Activated CD4-positive, alpha-beta T cell treated with anti-CD3 and anti-CD28 coated beads for 48 hours (primary cell): ENCODE data around the gene FAM76B.
A peak's percentile ranks its signal among the peaks of the same experiment; 100 is the strongest.

Source experiments
- DNase-seq: peaks from one replicate; pipeline ENCODE4 v3.0.0-alpha.2; 2020

The FAM76B gene

DNA sequence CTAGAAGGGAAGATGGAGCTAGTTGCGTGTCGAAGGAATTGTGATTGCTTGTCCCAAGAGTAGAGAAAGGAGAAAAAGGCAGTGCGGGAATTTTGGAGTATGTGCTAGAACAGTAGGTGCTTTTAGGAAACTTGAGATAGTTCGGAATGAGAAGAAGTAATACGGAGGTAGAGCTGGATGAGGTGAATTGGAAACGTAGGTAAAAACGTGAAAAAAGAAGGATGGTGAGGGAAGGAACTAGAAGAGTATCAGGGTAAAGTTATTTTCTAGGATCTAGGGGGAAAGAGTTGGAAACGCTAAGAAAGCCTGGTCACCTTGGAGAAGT lies 2.1 kb upstream of the FAM76B start:
- DNase-seq, result no peak

GRCh38 chr11:95790933-95791708 lies 1.5 kb upstream of the FAM76B start:
- peak; percentile 75 for DNase-seq

GRCh38 chr11:95790123-95790932 lies 746 bp upstream of the FAM76B start, which contains the start of gene CEP57:
Gene CEP57 (plus strand): TSS chr11:95790498. CDS start chr11:95790699, 201 bp downstream.
- peak; percentile 97 for DNase-seq

GRCh38 chr11:95788921-95789505 lies 569 bp downstream of the FAM76B start:
- DNase-seq, result peak; percentile 46

DNA sequence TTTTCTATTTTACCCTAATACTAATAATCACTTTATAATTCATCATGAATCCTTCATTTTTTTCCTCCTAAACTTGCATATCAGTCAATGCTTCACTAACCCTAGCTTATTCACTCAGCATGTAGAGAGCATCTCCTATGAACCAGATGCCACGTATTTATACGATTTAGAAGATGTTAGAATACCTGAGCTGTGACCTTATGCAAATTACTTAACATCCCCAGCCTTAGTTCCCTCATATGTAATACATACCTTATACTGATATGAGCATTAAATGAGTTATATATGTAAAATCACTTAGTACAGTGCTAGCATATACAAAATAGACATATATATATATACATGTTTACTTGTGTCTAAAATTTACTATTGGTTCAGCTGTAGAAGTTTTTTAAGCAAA lies 9.0 kb downstream of the FAM76B start:
- no peak for DNase-seq

DNA sequence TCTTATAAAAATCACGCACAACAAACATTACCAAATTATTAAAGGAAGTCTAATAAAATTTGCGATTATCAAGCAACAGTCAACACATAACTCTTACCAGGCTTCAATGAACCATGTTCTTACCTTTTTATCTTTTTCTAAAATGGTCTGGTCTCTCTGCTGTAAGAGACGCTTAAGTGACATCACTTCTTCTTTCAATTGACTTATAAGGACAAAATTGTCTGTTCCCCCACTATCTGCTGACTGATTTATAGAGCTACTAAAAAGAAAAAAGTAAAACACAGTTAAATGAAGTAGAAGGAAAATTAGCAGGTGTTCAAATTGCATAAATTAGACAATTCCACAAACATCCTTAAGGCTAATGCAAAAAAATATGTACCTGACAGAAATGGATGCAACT lies 10.9 kb downstream of the FAM76B start:
- no peak for DNase-seq

DNA sequence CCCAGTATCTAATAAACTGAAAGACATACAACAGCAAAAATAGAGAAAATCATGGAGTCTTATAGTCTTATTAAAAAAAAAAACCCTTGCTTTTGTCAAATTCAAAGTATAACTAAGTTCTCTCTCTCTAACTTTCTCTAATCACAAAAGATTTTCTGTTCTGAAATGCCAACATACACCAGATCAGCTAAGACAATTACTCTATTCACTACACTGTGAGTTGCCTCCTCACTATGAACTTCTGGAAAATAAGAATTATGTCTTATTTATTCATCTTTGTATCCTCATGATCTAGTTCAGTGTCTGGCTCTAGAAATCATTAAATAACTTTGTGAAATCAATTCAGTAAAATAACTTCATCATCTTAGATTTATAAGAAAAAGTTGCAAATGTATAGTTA lies 12.7 kb downstream of the FAM76B start:
- DNase-seq, result no peak

- no peak for DNase-seq
These were observed 21.1 kb downstream of the FAM76B start for GRCh38 chr11:95768521-95768920.

DNA sequence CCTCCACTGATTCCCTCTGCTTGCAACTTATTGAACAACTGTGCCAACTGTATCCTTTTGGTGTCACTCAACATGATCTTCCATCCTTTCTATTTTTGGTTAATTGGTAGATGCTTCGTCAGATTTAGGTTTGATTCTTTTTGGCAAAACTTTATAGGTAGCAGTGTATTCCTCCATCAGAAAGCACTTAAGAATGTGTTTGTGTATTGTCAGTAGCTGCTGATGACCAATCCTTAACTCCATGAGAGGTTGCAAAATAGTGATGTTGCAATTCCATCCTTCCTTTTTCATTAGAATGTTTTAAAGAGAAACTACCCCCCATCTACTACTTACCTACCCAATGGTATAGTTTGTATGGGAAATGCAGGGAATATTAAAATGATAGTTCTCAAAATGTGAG lies 22.1 kb downstream of the FAM76B start:
- no peak for DNase-seq

GRCh38 chr11:95766701-95767100 lies 22.9 kb downstream of the FAM76B start:
- DNase-seq, result no peak

DNA sequence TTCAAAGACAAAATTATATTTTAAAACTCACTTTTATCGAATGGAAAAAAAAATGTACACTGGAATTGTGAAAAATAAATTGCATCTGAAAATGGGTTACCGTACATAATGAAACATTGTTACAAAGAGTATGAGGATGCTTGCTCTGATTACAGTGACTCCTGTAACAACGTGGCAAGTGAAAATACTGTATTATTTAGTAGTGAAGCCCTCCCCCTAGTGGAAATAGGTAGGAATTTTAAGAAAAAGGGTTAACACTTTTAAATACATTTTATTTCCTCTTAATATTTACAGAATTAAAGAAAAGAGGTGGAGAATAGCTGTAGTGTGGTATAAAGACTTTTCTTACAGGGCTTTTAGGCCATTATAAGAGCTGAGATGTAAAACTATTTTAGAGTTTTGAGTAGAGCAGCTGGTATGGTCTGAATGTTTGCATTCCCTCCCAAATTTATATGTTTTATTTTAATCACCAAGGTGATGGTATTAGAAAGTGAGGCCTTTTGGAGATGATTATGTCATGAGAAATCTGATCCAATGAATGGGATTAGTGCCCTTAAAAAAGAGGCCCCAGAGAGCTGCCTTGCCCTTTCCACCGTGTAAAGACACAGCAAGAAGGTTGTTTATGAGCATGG lies 25.2 kb downstream of the FAM76B start:
- no peak for DNase-seq

GRCh38 chr11:95762534-95762933 lies 27.0 kb downstream of the FAM76B start:
- DNase-seq, result no peak

DNA sequence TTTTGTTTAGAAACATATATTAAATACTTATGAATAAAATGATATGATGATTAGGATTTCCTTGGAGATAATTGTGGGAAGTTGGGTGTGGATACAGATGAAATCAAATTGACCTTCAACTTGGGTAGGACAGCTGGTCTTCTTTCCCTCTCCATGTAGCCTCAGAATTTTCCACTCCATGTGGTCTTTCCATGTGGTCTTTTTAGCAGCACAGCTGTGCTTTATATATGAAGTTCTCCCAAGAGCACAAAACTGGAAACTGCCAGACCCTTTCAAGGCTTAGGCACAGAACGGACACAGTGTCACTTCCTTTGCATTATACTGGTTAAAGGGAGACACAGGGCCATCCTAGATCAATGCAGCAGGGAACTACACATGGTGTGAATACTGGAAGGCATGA lies 28.6 kb downstream of the FAM76B start:
- no peak for DNase-seq

DNA sequence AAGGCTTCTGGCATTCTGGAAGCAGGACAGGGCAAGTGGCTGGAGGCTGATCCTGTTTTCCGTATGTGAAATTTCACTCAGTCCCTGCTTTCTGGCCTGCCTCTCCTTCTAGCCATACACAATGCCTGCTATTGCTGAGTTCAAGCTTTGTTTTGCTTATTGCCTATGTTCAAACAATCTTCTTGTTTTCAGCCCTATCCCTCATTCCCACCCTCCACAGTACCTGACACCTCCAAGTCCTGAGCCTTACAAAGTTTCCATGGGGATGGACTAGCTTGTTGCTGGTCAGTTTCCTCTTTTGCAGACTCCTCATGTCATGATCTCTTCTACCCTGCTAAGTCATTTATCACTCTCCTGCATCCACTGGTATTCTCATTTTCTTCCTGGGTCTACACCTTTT lies 38.1 kb downstream of the FAM76B start:
- no peak for DNase-seq

GRCh38 chr11:95750101-95750500 lies 39.5 kb downstream of the FAM76B start:
- no peak for DNase-seq

GRCh38 chr11:95739108-95739938 lies 50.3 kb downstream of the FAM76B start:
- DNase-seq, result no peak

- no peak for DNase-seq
These were observed 52.8 kb downstream of the FAM76B start for GRCh38 chr11:95736809-95737208.

DNA sequence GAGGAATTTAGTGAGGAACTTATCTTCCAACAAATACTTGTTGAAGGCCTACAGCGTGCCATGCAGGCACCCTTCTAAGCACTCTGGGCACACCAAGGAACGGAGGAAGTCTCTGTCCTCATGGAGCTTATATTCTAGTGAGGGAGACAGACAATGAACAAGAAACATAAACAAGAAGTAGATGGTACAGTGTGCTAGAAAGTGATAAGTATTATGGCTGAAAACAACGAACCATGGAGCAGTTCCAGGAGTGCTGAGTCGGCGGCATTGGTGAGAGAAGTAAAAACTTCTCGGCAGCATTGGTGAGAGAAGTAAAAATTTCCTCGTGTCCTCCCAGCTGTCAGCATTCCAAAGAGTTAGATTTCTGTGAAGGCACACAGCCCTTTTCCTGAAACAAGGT lies 53.2 kb downstream of the FAM76B start:
- DNase-seq, result no peak

GRCh38 chr11:95734009-95734572 lies 55.5 kb downstream of the FAM76B start:
- DNase-seq, result no peak

DNA sequence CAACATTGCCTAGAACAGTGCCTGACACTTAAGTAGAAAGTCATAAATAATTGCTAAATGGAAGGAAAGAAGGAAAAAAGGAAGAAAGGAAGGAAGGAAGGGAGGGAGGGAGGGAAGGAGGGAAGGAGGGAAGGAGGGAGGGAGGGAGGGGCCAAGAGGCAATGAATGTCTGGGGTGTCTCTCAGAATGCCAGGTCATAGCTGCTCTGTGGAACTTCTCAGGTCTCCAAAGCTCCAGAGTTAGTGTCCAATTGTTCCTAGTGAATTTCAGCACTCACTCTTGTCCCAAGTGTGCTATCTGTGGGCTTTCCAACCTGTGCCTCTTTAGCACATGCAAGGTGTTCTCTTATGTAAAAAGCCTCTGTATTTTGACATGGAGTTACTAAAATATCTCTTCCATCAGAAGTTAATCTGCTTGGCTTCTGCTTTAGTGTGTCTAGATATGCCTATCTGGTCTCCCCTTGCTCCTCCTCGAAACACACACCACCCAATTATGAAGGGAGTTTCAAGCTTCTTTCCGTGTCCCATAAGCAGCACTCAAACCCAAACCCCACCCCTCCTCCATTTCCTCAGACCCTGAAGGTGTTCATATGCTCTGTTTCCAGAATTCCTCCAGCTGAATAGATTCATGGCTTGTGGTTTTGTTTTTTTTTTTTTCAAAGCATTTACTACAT lies 56.5 kb downstream of the FAM76B start:
- DNase-seq, result no peak

GRCh38 chr11:95729462-95729861 lies 60.1 kb downstream of the FAM76B start:
- no peak for DNase-seq

- no peak for DNase-seq
These were observed 60.8 kb downstream of the FAM76B start for GRCh38 chr11:95728790-95729189.
